GM19328 (cell line): ENCODE data around the gene MT1X.

Source experiments
- ATAC-seq: cut with Tn5 transposase; IDR thresholded peaks from one replicate; pipeline ENCODE4 v1.9.1; 2021; ENCODE audit warnings: mild to moderate bottlenecking, moderate library complexity; ENCODE audit not compliant: unreplicated experiment

Gene MT1X

DNA sequence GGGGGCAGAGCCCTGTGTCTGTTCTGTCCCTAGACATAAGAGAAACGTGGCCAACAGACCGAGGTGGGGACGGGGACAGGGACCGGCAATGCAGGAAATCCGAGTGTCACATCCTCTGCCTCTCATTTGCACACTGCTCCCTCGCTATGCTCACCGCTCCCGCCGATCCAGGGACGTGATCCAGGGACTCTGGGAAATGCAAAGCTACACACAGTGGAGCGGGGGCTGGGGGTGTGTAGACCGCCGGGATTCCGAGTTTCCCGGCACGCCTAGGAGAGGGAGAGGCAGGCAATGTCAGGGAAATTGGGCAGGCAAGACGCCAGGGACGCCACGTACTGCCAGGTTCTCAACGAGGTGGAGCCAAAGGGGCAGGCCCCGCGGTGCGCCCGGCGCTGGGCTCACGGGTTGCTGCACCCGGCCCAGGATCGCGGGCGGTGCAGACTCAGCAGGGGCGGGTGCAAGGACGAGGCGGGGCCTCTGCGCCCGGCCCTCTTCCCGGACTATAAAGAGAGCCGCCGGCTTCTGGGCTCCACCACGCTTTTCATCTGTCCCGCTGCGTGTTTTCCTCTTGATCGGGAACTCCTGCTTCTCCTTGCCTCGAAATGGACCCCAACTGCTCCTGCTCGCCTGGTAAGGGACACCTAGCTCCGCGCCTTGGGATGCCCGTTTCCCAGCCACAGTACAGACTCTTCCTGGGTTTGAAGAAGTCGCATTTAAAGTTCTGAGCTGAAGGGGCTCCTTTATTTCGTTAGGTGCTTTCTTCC, at the start of gene MT1X:
MT1X (plus strand) TSS at position 532 of the 764 bp plus-strand sequence; CDS start at position 603, 71 bp downstream.
- peak; percentile 99 for ATAC-seq

DNA sequence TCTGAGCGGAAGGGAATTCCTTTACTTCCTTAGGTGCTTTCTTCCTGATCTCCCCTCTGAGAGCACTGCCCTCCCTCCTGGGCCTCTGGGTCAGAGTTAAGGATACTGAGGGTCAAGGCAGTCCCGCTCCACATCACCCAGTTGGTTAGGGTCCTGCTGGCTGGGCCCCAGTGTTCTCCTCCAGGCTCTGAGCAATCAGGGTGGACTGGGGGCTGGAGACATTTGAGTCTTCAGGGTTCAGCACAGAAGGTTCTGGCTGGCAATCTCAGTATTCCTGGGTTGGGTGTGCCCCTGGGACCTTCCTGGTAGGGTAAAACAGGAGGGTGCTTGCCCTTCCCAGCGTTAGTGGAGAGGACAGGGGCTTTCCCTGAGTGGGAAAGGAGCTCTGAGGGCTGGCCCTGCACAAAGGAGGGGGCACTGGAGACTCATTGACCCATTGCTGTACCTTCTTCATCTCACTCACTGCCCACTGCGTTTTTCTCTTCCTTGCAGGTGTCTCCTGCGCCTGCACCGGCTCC, 49.4 kb upstream of the MT1X start:
- no peak for ATAC-seq

DNA sequence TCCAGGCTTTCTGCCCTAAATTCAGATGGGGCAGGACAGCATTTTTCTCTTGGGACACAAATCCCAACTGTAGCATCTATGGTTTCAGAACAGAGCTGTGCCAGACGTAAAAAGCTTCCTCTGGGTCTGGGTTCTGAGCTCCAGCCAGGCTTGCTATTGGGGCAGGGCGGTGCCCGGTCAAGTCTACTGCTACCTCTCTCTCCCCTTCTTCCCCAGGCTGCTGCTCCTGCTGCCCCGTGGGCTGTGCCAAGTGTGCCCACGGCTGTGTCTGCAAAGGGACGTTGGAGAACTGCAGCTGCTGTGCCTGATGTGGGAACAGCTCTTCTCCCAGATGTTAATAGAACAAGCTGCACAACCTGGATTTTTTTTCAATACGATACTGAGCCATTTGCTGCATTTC, 48.7 kb upstream of the MT1X start:
- ATAC-seq = no peak

DNA sequence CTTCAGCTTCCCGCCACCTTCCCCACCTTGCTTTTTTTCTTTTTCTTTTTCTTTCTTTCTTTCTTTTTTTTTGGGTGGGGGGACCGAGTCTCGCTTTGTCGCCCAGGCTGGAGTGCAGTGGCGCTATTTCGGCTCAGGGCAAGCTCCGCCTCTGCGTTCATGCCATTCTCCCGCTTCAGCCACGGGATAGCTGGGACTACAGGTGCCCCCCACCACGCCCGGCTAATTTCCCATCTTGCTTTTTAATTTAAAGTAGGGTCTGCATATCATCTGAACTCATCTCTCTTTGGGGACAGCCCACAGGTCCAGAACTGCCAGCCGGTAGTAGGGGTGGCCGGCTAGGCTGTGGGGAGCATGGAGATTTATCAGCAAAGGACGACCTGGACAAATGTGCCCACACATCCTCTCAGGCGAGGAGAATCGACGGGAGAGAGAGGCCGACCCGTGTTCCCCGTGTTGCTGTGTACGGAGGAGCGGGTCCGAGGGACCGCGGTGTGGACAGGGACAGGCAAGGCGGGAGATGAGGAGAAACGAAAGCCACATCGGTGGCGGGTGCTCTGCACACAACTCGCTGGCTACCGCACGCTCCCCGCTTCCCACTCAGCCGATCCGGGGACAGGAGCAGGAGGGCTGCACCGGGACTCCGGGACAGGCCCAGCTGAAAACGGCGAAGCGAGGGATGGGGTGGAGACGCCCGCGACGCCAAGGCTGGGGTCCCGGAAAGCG, 47.4 kb upstream of the MT1X start:
- no peak for ATAC-seq

DNA sequence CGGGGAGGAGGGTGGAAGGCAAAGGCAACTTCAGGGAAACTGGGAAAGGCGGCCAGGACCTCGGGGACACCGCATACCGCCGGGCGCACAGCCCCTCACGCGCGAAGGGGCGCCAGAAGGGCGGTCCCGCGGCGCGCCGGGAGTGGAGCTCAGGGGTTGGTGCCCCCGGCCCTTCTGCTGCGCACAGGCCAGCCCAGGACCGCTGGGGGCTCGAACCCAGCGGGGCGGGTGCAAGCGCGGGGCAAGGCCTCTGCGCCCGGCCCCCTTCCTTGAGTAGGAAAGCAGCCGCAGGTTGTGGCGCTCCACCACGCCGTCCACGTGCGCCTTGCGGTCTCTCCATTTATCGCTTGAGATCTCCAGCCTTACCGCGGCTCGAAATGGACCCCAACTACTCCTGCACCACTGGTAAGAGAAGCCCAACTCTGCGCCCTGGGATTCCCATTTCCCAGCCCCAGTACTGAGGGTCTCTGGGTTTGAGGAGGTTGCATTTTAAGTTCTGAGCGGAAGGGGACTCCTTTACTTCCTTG, 46.8 kb upstream of the MT1X start:
- ATAC-seq = no peak

DNA sequence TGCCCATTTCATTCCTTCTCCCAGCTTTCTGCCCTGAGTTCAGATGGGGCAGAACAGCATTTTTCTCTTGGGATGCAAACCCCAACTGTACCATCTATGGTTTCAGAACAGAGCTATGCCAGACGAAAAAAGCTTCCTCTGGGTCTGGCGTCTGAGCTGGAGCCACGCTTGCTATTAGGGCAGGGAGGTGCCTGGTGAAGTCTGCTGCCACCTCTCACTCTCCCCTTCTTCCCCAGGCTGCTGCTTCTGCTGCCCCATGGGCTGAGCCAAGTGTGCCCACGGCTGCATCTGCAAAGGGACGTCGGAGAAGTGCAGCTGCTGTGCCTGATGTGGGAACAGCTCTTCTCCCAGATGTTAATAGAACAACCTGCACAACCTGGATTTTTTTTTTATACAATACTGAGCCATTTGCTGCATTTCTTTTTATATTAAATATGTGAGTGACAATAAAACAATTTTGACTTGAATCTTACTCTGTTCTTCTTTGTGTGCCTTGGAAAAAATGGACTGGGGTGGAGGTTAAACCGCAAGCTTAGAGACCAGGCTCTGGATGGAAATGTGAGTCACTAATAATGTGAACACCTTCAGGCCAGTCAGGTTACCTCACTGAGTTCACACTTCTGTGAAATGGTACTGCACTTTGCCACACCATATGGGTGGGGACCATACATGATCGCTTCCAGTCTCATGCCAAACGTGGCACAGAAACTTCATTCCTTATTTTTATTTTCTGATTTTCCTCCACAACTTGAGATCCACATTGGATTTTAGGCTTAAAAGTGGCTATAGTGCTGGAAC, 45.5 kb upstream of the MT1X start:
- no peak for ATAC-seq

DNA sequence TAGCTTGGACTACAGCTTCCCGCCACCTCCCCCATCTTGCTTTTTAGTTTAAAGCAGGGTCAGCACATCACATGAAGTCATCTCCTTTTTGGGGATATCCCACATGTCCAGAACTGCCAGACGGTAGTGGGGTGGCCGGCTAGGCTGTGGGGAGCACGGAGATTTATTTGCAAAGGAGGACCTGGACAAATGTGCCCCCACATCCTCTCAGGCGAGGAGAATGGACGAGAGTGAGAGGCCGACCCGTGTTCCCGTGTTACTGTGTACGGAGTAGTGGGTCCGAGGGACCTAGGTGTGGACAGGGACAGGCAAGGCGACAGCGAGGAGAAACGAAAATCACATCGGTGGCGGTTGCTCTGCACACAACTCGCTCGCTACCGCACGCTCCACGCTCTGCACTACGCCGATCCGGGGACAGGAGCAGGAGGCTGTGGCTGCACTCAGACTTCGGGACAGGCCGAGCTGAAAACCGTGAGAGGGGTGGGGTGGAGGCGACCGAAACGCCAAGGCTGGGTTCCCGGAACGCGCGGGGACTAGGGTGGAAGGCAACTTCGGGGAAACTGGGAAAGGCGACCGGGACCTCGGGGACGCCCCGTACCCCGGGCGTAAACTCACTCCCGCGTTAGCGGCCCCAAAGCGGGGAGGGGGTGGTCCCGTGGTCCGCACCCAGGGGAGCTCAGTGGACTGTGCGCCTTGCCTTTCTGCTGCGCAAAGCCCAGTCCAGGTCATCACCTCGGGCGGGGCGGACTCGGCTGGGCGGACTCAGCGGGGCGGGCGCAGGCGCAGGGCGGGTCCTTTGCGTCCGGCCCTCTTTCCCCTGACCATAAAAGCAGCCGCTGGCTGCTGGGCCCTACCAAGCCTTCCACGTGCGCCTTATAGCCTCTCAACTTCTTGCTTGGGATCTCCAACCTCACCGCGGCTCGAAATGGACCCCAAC, 44.2 kb upstream of the MT1X start, which contains the start of gene MT1A:
MT1A (plus strand) TSS at position 853 of the 937 bp plus-strand sequence; CDS start at position 926, 73 bp downstream.
- no peak for ATAC-seq

DNA sequence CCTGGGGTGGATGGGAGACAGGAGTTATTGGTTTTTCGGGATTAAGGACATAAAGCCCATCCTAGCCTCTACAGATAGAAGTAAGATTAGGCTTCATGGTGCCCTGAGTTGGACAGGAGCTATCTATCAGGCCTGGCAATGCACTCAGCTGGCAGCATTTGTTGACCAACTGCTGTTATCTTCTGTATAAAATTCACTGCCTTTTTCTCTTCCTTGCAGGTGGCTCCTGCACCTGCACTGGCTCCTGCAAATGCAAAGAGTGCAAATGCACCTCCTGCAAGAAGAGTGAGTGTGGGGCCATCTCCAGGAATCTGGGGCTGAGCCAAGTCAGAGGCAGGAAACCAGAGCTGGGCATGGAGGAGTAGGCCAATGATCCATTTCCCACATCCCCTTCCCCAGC, 43.2 kb upstream of the MT1X start:
- no peak for ATAC-seq

DNA sequence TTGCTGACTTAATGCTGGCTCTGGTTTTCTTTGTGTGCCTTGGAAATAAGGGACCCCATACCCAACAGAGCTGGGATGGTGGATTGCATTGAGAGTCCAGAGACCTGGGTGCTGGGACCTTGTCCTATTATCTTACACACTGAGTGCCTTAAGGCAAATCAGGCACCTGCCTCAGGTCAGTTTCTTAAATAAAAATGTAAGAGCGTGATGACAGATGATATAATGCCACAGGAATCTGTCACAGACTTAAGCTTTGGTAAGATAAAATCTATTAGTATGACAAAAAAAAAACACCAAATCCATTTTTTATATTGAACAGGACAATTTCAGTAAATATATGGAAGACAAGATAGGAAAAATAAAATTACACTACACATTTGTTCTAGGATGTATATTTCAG, 42.2 kb upstream of the MT1X start:
- no peak for ATAC-seq

DNA sequence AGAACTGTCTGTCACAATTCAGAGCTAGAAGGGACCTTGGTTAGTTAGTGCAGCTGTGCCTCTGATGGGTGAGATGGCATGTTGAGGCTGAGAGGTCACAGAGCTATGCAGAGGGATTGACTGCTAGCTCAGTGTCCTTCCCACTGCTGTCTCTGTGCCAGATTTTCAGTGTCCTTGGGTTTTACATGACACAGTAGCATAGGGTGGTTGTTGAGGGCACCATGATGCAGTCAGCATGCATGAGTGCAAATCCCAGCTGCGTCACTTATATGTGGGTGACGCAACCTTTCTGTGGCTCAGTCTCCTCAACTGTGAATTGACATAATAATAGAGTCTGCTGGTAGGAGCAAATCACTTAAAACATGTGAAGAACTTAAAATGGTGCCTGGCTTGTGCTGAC, 41.1 kb upstream of the MT1X start:
- ATAC-seq = no peak

DNA sequence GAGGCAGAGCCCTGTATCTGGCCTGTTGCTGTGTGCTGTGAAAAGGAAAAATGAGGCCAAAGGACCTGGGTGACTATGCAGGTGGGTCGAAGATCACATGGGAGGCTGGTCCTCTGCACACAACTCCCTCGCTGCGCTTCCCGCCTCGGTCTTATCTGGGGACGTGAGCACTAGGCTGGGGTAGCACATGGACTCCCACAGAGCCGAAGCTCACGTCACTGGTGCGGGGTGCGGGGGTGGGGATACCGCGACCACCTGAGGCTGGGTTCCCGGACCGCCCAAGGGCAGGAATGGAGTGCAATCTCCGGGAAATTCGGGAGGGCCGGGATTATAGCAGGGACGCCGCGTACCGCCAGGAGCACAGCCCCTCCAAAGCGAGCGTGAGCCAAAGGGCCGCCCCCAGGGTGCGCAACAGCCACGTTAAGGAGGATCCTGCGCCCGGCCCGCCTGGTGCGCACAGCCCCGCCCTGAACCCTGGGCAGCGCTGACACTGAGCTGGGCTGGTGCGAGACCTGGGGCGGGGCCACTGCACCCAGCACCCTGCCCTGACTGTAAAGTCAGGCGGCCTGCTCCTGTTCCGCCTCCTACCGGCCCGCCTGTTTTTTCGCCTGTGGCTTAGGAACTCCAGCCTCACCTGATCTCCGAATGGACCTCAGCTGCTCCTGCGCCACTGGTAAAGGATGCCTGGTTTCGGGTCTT, 39.0 kb upstream of the MT1X start:
- no peak for ATAC-seq

DNA sequence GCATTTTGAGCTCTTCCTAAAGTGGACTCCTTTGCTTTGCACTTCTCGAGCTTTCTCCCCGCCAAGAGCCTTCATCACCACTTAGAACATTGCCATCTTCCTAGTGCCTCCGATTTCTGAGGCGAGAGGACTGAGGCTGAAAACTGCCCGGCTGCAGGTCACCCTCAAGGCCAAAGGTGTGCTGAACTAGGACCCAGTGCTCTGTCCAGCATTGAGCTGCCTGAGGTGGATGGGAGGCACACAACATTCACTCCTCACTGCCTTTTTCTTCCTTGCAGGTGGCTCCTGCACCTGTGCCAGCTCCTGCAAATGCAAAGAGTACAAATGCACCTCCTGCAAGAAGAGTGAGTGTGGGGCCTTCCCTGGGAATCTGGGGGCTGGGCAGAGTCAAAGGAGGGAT, 38.4 kb upstream of the MT1X start:
- no peak for ATAC-seq

DNA sequence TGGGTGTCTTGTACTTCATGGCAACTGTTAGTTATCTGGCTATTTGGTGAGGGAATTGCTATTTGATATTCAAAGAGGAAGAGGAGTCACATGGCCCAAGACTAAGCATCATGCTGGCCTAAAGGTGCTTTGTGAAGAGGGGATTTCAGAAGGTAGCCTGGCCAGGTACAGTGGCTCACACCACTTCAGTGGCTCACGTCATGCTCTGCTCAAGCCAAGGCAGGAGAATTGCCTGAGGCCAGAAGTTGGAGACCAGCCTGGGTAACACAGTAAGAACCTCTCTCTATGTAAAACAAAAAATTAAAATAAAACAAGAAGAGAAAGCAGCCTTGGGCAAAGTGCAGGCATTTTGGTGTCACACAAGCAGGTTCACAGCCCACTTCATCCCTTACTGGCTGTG, 37.0 kb upstream of the MT1X start:
- no peak for ATAC-seq

DNA sequence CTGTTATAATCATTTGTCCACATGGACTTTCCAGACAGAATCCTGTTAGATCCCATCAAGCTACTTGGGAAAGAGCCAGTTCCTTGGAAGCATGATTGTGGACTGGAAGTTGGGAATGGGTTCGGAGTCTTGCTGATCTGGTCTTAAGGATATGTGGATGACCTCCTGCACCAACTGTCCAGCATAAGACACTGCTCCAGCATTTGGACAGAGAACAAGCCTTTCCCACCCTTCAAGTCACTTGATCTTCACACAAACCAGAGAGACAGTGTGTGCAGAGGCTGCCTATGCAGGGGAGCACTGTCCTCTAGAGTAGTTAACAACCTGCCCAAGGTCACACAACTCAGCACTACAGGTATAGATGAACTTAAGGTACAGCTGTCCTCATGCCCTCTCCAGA, 36.4 kb upstream of the MT1X start:
- ATAC-seq = no peak

DNA sequence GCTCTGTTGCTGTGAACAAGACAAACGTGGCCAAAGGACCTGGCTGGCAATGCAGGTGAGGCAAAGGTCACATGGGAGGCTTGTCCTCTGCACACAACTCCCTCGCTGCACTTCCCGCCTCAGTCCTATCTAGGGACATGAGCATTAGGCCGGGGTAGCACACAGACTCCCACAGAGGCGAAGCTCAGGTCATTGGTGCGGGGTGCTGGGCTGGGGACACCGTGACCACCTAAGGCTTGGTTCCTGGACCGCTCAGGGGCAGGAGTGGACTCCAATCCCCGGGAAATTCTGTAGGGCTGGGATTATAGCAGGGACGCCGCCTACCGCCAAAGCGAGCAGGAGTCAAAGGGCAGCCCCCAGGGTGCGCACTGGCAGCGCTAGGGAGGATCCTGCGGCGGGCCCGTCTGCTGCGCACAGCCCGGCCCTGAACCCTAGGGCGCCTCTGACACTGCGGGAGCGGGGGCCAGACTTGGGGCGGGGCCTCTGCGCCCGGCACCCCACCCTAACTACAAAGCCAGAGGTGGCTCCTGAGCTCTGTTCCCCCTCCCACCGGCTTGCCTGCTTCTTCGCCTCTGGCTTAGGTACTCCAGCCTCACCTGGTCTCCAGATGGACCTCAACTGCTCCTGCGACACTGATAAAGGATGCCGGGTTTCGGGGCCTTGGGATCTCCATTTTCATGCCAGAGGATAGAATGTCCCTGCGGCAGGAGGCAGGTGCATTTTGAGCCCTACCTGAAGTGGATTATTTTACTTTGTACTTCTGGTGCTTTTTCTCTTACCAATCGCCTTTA, 34.4 kb upstream of the MT1X start:
- no peak for ATAC-seq

DNA sequence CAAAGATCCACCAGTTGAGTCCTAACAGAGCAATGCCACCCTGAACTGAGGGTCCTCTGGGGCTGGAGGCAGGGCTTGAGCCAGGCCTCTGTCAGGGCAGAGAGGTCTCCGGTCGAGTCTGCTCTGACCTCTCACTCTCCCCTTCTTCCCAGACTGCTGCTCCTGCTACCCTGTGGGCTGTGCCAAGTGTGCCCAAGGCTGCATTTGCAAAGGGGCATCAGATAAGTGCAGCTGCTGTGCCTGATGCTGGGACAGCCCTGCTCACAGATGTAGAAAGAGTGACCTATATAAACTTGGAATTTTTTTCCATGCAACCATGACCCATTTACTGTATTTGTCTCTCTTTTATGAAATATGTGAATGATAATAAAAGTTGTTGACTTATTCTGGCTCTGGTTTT, 33.0 kb upstream of the MT1X start:
- ATAC-seq = no peak

DNA sequence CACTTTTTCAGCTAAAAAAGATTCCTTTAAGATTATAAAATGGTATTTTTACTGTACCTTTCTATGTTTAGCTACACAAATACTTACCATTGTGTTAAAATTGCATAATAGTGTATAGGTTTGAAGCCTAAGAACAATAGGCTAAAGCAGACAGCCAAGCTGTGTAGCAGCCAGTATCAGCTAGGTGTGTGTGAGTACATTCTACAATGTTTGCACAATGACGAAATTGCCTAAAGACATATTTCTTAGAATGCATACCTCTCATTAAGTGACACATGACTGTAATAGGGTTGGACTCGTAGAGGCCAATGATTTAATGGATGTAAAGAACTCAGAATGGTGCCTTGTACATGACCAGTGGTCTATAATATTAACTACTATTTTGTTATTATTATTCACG, 32.5 kb upstream of the MT1X start:
- no peak for ATAC-seq

DNA sequence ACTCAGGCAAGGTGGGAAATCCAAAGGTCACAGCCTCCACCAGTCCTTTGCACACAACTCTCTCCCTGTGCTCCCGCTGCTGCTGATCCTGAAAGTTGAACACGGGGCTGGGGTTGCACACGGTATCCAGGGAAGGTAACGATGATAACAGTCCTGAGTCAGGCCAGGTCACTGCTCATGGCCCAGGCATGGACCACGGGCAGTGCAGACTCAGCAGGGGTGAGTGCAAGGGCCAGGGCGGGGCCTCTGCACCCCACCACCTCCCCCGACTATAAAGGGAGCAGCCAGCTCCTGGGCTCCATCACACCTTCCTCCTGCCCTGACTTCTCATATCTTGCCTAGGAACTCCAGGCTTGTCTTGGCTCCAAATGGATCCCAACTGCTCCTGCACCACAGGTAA, 30.7 kb upstream of the MT1X start, which contains the start of gene MT1B:
MT1B (plus strand) TSS at position 301 of the 400 bp plus-strand sequence; CDS start at position 369, 68 bp downstream.
- ATAC-seq = no peak
